Fibroblast of skin of right biceps (primary cell): ENCODE data around the gene METTL15.
"Not testable (repeated sequence)": the region's sequence is repeated elsewhere in the genome, so short reads cannot be mapped to it uniquely, and the experiment has no call there.

Experiments
- DNase-seq: peaks from one replicate; pipeline ENCODE4 v3.0.0-alpha.2; 2013

METTL15 gene

GRCh38 chr11:28110821-28111200, 2.6 kb downstream of the METTL15 start:
- no peak for DNase-seq

- DNase-seq, result no peak
Measured at GRCh38 chr11:28114116-28114515, 5.9 kb downstream of the METTL15 start.

GRCh38 chr11:28114731-28115130, 6.5 kb downstream of the METTL15 start:
- DNase-seq, result no peak

GRCh38 chr11:28117712-28118111, 9.5 kb downstream of the METTL15 start:
- no peak for DNase-seq

GRCh38 chr11:28123151-28123581, 15.0 kb downstream of the METTL15 start:
- peak; percentile 49 for DNase-seq

GRCh38 chr11:28132548-28132947, 24.4 kb downstream of the METTL15 start:
- DNase-seq, result no peak

GRCh38 chr11:28133146-28133545, 25.0 kb downstream of the METTL15 start:
- peak; percentile 60 for DNase-seq

- not testable (repeated sequence) for DNase-seq
Measured at GRCh38 chr11:28136157-28136556, 28.0 kb downstream of the METTL15 start.

GRCh38 chr11:28137366-28137765, 29.2 kb downstream of the METTL15 start:
- DNase-seq, result no peak

GRCh38 chr11:28137832-28138231, 29.6 kb downstream of the METTL15 start:
- DNase-seq, result no peak

GRCh38 chr11:28139841-28140415, 31.7 kb downstream of the METTL15 start:
- DNase-seq, result no peak

GRCh38 chr11:28140689-28141455, 32.7 kb downstream of the METTL15 start:
- no peak for DNase-seq

GRCh38 chr11:28142724-28143123, 34.5 kb downstream of the METTL15 start:
- no peak for DNase-seq

- DNase-seq, result peak; percentile 40
Measured at GRCh38 chr11:28144808-28145207, 36.6 kb downstream of the METTL15 start.

GRCh38 chr11:28146123-28146751, 38.0 kb downstream of the METTL15 start:
- DNase-seq, result peak; percentile 92

GRCh38 chr11:28152743-28153142, 44.6 kb downstream of the METTL15 start:
- DNase-seq, result no peak

- DNase-seq, result peak; percentile 27
Measured at GRCh38 chr11:28153586-28153985, 45.4 kb downstream of the METTL15 start.

- DNase-seq, result no peak
Measured at GRCh38 chr11:28168718-28169117, 60.5 kb downstream of the METTL15 start.

- peak; percentile 37 for DNase-seq
Measured at GRCh38 chr11:28169816-28170215, 61.6 kb downstream of the METTL15 start.

GRCh38 chr11:28170759-28171158, 62.6 kb downstream of the METTL15 start:
- no peak for DNase-seq

- peak; percentile 16 for DNase-seq
Measured at GRCh38 chr11:28176351-28176750, 68.2 kb downstream of the METTL15 start.

GRCh38 chr11:28195449-28195848, 87.3 kb downstream of the METTL15 start:
- no peak for DNase-seq

- DNase-seq, result no peak
Measured at GRCh38 chr11:28209906-28210305, 101.7 kb downstream of the METTL15 start.

- DNase-seq, result not testable (repeated sequence)
Measured at GRCh38 chr11:28222063-28222462, 113.9 kb downstream of the METTL15 start.
